HG03135 (cell line): ENCODE data around the gene MAGI3.
"Not testable (repeated sequence)": the region's sequence is repeated elsewhere in the genome, so short reads cannot be mapped to it uniquely, and the experiment has no call there.

Experiments
- ATAC-seq: cut with Tn5 transposase; IDR thresholded peaks from one replicate; pipeline ENCODE4 v1.9.1; 2021; ENCODE audit warnings: mild to moderate bottlenecking, moderate library complexity; ENCODE audit not compliant: unreplicated experiment

Gene MAGI3

GRCh38 chr1:113508364-113509164, 118.2 kb downstream of the MAGI3 start:
- no peak for ATAC-seq

- ATAC-seq = not testable (repeated sequence)
Measured at GRCh38 chr1:113509766-113510165, 119.5 kb downstream of the MAGI3 start.

GRCh38 chr1:113511269-113511668, 121.0 kb downstream of the MAGI3 start:
- ATAC-seq = no peak

GRCh38 chr1:113515498-113515897, 125.2 kb downstream of the MAGI3 start:
- ATAC-seq = no peak

GRCh38 chr1:113517346-113517745, 127.0 kb downstream of the MAGI3 start:
- ATAC-seq = no peak

GRCh38 chr1:113517983-113518382, 127.7 kb downstream of the MAGI3 start:
- no peak for ATAC-seq

GRCh38 chr1:113519556-113519955, 129.2 kb downstream of the MAGI3 start:
- ATAC-seq = no peak

GRCh38 chr1:113530021-113530420, 139.7 kb downstream of the MAGI3 start:
- no peak for ATAC-seq

GRCh38 chr1:113531321-113531720, 141.0 kb downstream of the MAGI3 start:
- no peak for ATAC-seq

- no peak for ATAC-seq
Measured at GRCh38 chr1:113533061-113533460, 142.7 kb downstream of the MAGI3 start.

GRCh38 chr1:113534130-113534817, 144.0 kb downstream of the MAGI3 start:
- no peak for ATAC-seq

GRCh38 chr1:113534875-113535274, 144.6 kb downstream of the MAGI3 start:
- no peak for ATAC-seq

- ATAC-seq = no peak
Measured at GRCh38 chr1:113536182-113536780, 146.0 kb downstream of the MAGI3 start.

GRCh38 chr1:113538225-113538624, 147.9 kb downstream of the MAGI3 start:
- no peak for ATAC-seq

- ATAC-seq = no peak
Measured at GRCh38 chr1:113540335-113540734, 150.0 kb downstream of the MAGI3 start.

GRCh38 chr1:113541106-113541505, 150.8 kb downstream of the MAGI3 start:
- no peak for ATAC-seq

- no peak for ATAC-seq
Measured at GRCh38 chr1:113542221-113542701, 151.9 kb downstream of the MAGI3 start.

- ATAC-seq = no peak
Measured at GRCh38 chr1:113543110-113543509, 152.8 kb downstream of the MAGI3 start.

- no peak for ATAC-seq
Measured at GRCh38 chr1:113545210-113545609, 154.9 kb downstream of the MAGI3 start.

- no peak for ATAC-seq
Measured at GRCh38 chr1:113545626-113546025, 155.3 kb downstream of the MAGI3 start.

GRCh38 chr1:113551728-113552127, 161.4 kb downstream of the MAGI3 start:
- ATAC-seq = no peak

GRCh38 chr1:113552244-113552643, 161.9 kb downstream of the MAGI3 start:
- no peak for ATAC-seq
